Breast epithelium (tissue), 3 donors: ENCODE data around the gene CERS4.
"Not testable (repeated sequence)": the region's sequence is repeated elsewhere in the genome, so short reads cannot be mapped to it uniquely, and the experiment has no call there.

ENCODE experiments used
- CTCF ChIP-seq, 3 donors: fragments of 450-650 bp; IDR thresholded peaks; one replicate each; pipeline ENCODE4 v1.5.1; 2016 to 2017; ENCODE audit warnings: antibody characterized with exemption in 3 of 3, mild to moderate bottlenecking in 3 of 3, moderate library complexity in 3 of 3
- POLR2A ChIP-seq: fragments of 450-650 bp; IDR thresholded peaks from one replicate; pipeline ENCODE4 v1.6.1; 2016; ENCODE audit warnings: antibody characterized with exemption, mild to moderate bottlenecking, moderate library complexity

GRCh38 chr19:8247129-8247890, 38.1 kb downstream of the CERS4 start:
- not testable (repeated sequence) for TF ChIP-seq POLR2A; CTCF (IDR thresholded peaks at IDR 0.05)
